NCI-H1694 treated with DMSO at 0.1 percent for 48 hours (cell line): ENCODE measurements around the gene GNAZ.

Source experiments
- DNase-seq: peaks from one replicate; lab custom pipeline; 2025; lab: John Stamatoyannopoulos, UW

The GNAZ gene

DNA sequence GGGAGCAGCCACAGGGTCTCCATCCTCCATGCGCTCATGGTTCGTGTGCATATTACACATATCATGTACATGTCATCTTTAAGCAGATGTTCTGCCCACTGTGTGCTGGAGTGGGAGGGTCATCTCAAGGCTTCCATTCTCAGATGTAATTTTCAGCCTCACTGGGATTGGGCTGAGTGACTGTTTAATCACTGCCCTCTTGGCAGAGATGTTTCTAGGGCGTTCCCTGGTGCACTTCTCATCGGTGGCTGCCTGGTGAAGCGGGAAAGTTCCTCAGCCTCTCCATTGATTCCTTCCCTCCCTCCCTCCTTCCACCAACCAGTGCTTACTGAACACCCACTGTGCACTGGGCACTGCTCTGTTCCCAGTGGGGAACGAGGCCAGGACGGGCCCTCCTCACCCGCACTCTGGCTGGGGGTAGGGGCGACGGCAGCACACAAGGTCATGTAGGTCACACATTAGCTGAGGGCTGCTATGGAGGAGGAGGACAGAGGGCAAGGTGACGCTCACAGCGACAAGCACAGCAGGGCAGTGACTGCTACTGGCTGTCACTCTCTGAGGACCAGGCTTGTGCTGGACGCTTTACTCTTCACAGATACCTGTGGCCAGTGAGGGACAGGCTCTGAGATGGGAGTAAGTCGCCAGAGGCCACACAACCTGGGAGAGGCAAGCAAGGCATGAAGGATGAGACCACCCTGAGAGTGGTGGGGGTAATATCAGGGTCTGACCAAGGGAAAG is 22.9 kb downstream of the GNAZ start:
- DNase-seq = no peak

- no peak for DNase-seq
These were observed 23.9 kb downstream of the GNAZ start for GRCh38 chr22:23094260-23094659.

- DNase-seq = no peak
These were observed 24.7 kb downstream of the GNAZ start for GRCh38 chr22:23094695-23095681.

DNA sequence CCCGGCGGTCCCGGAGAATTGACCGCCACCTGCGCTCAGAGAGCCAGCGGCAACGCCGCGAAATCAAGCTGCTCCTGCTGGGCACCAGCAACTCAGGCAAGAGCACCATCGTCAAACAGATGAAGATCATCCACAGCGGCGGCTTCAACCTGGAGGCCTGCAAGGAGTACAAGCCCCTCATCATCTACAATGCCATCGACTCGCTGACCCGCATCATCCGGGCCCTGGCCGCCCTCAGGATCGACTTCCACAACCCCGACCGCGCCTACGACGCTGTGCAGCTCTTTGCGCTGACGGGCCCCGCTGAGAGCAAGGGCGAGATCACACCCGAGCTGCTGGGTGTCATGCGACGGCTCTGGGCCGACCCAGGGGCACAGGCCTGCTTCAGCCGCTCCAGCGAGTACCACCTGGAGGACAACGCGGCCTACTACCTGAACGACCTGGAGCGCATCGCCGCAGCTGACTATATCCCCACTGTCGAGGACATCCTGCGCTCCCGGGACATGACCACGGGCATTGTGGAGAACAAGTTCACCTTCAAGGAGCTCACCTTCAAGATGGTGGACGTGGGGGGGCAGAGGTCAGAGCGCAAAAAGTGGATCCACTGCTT is 25.5 kb downstream of the GNAZ start:
- no peak for DNase-seq

DNA sequence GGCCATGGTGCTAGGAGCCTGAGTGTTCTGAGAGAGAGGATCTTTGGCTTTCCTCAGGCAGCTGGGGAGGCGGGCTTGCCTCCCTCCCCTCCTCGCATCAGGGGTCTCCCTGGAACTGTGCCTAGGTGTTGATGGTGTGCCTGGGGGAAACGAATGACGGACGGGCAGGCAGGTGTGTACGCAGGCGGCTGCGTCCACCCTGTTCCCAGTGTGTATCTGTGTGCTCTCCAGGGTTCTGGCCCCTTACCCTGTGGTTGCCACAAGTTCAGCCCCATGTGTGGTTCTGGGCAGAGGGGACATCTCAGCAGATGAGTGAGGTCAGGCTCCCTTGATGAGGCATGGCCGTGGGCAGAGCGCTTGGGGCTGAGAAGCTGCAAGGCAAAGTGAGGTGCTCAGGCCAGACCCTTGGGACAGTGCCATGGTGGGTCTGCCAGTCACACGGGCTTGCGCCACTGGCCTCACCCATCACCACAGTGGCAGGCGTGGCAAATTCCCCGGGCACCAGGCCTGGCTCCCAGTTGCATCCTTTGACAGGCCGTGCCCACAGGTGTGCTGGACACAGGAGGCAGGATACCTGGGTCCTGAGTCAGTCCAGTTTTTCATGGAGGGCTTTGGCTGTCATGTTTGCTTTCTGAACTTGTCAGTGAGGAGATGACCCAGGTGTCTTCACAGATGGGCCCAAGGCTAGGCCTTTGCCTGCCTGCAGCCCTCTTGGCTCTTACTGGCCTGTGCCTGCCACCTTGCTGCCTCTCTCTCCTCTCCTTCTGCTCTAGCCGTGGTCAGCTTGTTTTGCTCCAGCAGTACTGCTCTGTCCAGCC is 27.3 kb downstream of the GNAZ start:
- DNase-seq = no peak

- DNase-seq = no peak
These were observed 27.9 kb downstream of the GNAZ start for GRCh38 chr22:23098230-23098705.

DNA sequence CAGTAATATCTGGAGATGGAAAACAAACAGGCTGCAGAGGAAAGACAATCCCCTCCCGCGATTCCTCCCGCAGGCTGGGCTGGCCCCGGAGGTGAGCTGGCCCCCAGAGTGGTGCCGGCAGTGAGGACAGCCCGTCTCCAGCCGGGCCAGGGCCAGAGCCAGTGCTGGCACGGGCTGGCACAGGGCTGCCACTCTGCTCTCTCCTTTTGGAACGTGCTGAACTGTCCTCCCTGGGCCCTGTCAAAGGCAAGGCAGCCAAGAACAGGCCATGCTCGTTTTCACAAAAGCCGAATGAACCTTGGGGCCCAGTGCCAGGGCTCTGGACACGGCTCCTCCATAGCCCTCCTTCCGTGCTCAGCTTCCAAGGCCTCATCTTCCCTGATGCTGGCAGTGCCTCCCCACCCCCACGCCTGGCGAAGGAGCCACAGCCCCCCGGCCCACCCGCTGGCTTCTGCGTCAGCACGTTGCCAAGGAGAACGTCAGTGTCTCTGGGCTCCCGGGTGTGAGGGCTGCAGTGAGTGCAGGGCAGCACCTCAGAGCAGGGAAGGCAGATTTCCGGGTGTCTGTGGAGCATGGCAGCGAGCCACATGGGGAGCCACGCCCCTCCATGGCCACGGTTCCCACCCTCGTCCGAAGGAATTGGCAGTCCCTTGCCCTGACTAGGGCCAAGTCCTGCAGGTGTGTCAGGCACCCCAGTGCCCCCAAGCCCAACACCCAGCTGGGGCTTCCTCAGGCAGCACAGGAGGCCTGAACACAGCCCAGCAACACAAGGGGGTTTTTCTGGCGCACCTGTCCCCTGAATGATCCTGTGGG is 28.6 kb downstream of the GNAZ start:
- no peak for DNase-seq

- no peak for DNase-seq
These were observed 29.1 kb downstream of the GNAZ start for GRCh38 chr22:23099531-23099804.

GRCh38 chr22:23100124-23100801 is 29.9 kb downstream of the GNAZ start:
- DNase-seq = no peak

GRCh38 chr22:23101524-23101923 is 31.2 kb downstream of the GNAZ start:
- DNase-seq = no peak

GRCh38 chr22:23102002-23102655 is 31.8 kb downstream of the GNAZ start:
- no peak for DNase-seq

DNA sequence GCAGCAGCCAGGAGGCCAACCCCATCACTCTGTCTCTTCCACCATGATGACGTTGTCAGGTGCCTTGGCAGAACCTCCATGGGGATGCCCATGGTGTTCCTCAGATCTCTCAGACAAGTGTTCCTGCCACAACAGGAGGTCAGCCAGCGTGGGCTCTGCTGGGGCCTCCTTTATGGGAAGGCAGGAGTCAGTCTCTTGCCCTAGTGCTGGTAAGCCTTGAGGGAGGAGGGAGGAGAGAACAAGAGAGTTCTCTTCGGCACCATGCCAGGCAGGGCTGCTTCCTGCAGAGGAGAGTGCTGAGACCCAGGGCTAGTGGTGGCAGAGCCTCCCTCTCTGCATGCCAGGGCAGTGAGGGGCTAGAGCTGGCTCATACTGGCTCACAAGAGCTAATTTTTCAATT is 32.5 kb downstream of the GNAZ start:
- no peak for DNase-seq

GRCh38 chr22:23103199-23103954 is 33.1 kb downstream of the GNAZ start:
- no peak for DNase-seq

DNA sequence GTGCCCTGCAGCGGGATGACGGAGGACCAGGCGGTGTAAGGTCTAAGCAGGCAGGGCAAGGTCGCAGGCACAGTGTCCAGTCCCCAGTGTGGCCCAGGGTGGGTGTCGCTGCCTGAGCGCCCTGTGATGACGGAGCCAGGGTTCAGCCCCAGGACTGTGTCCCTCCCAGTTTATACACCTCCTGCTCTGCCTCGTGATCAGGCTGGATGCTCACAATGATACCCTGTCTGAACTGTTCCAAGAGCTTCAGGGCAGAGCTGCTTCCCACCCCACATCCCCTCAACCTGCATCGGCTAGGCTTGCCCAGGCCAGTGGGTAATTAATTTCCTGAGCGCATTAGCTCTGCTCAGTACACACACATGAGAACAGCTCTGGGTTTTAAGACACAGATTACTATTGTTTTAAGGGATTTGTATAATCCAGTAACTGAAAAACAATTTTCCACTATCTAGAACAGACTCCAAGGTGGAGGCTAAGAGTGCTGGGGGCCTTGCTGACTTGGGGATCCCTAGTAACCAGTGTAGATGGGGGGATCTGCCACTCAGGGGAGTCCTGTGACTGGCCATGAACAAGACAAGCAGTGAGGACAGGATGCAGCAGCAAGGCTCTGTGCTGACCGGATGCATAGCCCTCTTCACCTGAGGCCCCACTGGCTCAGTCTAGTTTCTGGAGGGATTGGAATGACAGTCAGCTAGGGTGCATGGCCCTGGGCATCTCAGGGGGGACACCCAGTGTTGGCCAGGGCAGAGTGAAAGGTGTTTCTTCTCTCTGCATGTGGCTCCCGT is 34.1 kb downstream of the GNAZ start:
- no peak for DNase-seq

- DNase-seq = no peak
These were observed 35.0 kb downstream of the GNAZ start for GRCh38 chr22:23105304-23105703.

DNA sequence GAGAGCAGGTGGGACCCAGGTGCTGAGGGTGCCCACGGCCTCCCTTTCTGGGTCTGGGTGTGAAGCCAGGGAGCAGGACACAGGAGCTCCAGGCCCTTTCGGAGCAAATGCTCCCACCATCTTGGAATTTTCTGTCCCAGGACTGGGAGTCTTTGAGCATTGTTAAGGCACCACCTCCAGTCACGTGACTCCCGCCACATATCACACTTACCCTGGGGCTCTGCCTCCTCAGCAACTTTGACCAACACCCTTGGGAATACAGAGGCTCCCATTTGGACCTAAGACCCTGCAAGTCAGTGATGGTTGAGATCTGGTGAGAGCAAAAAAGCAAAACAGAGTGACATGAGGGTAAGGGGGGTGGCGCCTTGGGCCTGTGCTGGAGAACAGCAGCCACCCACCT is 35.6 kb downstream of the GNAZ start:
- DNase-seq = no peak

DNA sequence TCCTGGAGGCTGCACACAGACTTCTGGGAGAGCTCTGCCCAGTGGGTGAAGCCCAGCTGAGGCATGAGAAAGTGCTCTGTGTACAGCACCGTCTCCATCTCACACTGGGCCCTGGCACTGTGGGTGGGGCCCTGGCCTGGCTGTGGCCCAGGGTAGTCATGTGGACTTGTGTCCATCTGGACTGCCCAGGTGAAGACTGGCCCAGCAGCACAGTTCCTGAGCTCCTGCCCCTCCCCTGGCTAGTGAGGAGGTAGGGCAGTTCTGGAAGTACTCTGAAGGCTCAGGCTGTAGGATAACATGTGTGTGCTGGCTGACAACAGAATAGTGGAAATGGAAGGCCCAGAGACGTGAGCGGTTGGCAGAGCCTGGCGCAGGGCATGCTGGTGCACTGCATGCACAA is 36.0 kb downstream of the GNAZ start:
- no peak for DNase-seq

GRCh38 chr22:23106906-23107367 is 36.6 kb downstream of the GNAZ start:
- DNase-seq = peak; percentile 56
